Measurements from ENCODE around the gene BOC. TPM values are rescaled to one million over a fixed set of nuclear protein-coding genes. Genes with fewer than 3 reads are reported as not detected.

BOC gene
- total and polyA plus RNA-seq, 12 donors = 2.1 to 13.9 (median 4.9) TPM

DNA sequence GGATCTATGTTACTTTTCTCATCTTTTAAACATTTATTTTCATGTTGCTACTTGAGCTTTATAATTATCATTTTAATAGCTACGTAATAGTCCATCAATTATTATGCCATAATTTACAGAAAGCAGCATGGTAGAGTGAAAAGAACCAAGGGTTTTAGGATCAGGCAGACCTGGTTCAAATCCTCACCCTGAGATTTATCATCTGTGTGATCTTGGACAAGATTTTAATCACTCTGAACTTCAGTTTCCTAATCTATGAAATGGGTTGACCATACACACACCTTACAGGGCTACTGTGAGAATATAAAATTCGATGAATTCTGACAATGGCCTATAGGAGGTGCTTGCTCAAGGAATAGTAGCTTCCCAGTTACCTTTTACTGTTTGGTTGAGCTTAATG is 27.1 kb downstream of the BOC start:
- TF ChIP-seq, protein P1, sequence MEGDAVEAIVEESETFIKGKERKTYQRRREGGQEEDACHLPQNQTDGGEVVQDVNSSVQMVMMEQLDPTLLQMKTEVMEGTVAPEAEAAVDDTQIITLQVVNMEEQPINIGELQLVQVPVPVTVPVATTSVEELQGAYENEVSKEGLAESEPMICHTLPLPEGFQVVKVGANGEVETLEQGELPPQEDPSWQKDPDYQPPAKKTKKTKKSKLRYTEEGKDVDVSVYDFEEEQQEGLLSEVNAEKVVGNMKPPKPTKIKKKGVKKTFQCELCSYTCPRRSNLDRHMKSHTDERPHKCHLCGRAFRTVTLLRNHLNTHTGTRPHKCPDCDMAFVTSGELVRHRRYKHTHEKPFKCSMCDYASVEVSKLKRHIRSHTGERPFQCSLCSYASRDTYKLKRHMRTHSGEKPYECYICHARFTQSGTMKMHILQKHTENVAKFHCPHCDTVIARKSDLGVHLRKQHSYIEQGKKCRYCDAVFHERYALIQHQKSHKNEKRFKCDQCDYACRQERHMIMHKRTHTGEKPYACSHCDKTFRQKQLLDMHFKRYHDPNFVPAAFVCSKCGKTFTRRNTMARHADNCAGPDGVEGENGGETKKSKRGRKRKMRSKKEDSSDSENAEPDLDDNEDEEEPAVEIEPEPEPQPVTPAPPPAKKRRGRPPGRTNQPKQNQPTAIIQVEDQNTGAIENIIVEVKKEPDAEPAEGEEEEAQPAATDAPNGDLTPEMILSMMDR (IDR thresholded peaks at IDR 0.05) = no peak
- Histone ChIP-seq H3K27ac (no peak overlapping the region), H3K27me3 (peaks cover 0 to 3% (median 0%) of the 10 kb centered on the region in 7 donors), H3K36me3 (no peaks in the 10 kb centered on the region), H3K4me1 (peaks cover 0 to 48% (median 16%) of the 10 kb centered on the region in 9 donors), H3K4me3 (no peak overlapping the region), H3K9me3 (no peaks in the 10 kb centered on the region)
- DNase-seq (no peak), ATAC-seq (no peak)
- WGBS, 2 donors = 95% methylated on average over 2 of the region's 2 CpGs
- intact Hi-C loops (cut with DNase I) = no loop called here

DNA sequence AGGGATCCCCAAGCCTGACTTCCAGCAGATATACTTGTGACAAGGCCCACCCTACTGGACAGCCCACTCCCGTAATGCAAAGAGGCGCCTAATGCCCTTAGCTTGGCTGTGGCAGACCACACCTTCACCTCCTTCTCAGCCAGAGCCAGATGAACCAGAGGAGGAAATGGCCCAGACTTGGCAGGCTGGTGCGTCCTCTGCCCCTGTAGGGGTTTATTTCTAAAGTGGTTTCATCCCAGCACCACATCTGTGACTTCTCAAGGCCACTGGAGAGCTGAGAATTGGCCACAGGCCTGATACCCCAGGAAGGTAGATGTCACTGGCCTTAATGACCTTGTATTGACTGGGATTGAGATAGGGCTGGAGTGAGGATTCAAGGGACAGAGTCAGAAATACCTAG is 29.5 kb downstream of the BOC start:
- H3K36me3 ChIP-seq = no peaks in the 10 kb centered on the region
- TF ChIP-seq, protein P1 (IDR thresholded peaks at IDR 0.05) = no peak
- intact Hi-C loops (cut with DNase I) = no loop called here
- H3K4me1 ChIP-seq = peaks cover 0 to 45% (median 12%) of the 10 kb centered on the region in 9 donors
- no peak overlapping the region for H3K4me3 ChIP-seq
- WGBS, 2 donors = 78 to 91% methylated on average over 3 of the region's 3 CpGs
- no peaks in the 10 kb centered on the region for H3K9me3 ChIP-seq
- ATAC-seq (peak in 1 of 8 donors; percentile 6), DNase-seq (no peak)
- peak overlapping the region in 3 of 10 donors; percentile 36 to 67 (median 38) for H3K27ac ChIP-seq
- H3K27me3 ChIP-seq = peaks cover 0 to 3% (median 0%) of the 10 kb centered on the region in 7 donors

DNA sequence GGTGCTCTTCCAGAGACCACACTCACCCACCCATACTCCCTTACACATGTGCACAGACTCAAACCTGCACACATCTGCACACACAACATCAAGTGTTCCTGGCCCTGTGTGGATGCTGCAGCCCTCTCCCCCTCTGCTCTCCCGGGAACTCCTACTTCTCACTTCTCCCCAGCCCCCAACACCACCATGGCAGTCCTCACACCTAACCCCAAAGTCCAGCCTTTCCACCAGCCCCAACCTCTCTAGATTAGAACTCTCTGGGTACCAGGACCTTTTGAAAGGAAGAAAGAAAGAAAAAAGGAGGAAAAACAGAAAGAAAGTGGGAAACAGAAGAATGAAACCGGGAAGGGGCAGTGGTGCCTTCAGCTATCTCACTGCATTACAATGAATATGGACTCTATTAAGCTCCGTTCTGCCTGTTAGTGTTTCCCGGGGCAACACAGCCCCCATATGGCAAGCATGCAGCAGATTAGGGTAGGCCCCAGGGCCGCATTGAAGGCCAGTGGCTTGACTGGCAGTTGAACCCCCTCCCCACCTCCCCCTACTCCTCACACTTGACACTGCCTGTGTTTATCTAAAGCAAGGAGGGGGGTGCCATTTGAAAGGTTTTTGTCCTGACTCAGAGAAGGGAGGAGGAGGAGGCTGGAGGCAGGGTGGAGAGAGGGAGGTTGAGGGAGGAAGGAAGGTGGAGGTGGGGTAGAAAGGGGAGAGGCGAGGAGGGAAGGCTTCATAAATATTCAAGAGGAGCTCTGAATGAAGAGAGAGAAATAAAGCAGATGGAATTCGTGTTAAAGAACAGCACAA is 30.1 kb downstream of the BOC start:
- peaks cover 0 to 3% (median 0%) of the 10 kb centered on the region in 7 donors for H3K27me3 ChIP-seq
- H3K4me3 ChIP-seq = no peak overlapping the region
- H3K27ac ChIP-seq = peak overlapping the region in 7 of 10 donors; percentile 1 to 67 (median 36)
- ATAC-seq = peak in 2 of 8 donors; percentile 5 to 25
- TF ChIP-seq, protein P1 (IDR thresholded peaks at IDR 0.05) = no peak
- peaks cover 0 to 51% (median 14%) of the 10 kb centered on the region in 9 donors for H3K4me1 ChIP-seq
- no peaks in the 10 kb centered on the region for H3K36me3 ChIP-seq
- H3K9me3 ChIP-seq = no peaks in the 10 kb centered on the region
- WGBS, 2 donors = 46 to 51% methylated on average over 7 of the region's 7 CpGs
- no peak for DNase-seq
- intact Hi-C loops (cut with DNase I) = no loop called here

DNA sequence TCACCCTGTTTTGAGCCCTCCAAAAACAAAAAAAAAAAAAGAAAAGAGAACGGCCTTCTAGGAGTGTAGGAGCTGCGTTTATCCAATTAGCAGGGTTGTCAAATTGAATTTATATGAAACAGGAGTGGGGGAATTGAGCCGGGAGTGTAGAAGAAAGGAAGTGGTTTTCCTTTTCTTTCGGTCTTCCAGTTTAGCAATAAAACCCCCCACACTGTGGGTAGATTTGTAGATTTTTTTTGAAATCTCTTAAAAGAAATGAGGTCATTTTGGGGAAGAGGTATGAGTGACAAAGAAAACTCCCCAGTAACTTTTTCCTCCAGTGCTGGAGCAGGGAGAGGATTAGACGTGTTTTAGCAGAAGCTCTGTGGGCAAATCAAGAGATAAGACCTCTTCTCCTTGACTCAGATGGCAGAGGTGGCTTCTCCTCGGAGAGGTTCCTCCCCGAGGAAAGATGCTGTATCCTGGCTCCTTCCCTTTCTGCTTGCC is 30.8 kb downstream of the BOC start:
- no peak for ATAC-seq
- DNase-seq = no peak
- TF ChIP-seq, protein P1 (IDR thresholded peaks at IDR 0.05) = no peak
- Histone ChIP-seq H3K4me3 (no peak overlapping the region), H3K27me3 (peaks cover 0 to 3% (median 0%) of the 10 kb centered on the region in 7 donors), H3K4me1 (peaks cover 0 to 58% (median 15%) of the 10 kb centered on the region in 9 donors), H3K9me3 (no peaks in the 10 kb centered on the region), H3K36me3 (no peaks in the 10 kb centered on the region), H3K27ac (peak overlapping the region in 6 of 10 donors; percentile 1 to 67 (median 27))
- WGBS, 2 donors = 37 to 45% methylated on average over 7 of the region's 7 CpGs
- intact Hi-C loops (cut with DNase I) = no loop called here
